Parathyroid adenoma (tissue), 2 donors: ENCODE data around the gene SRGAP3.

Source experiments
- H2AFZ ChIP-seq: fragments of 300-600 bp; sonication (generic); one replicate; pipeline ENCODE4 v1.7.0; 2017; ENCODE audit warnings: antibody characterized with exemption, mild to moderate bottlenecking
- H3K27ac ChIP-seq: fragments of 300-600 bp; sonication (generic); one replicate; pipeline ENCODE4 v1.7.0; 2017
- H3K27me3 ChIP-seq: fragments of 300-600 bp; sonication (generic); one replicate; pipeline ENCODE4 v1.7.0; 2017; ENCODE audit warnings: low read length; ENCODE audit not compliant: control insufficient read depth, insufficient read depth
- H3K36me3 ChIP-seq: fragments of 300-600 bp; sonication (generic); one replicate; pipeline ENCODE4 v1.7.0; 2017; ENCODE audit warnings: low read length; ENCODE audit not compliant: control insufficient read depth, insufficient read depth
- H3K4me1 ChIP-seq: fragments of 300-600 bp; sonication (generic); one replicate; pipeline ENCODE4 v1.7.0; 2017; ENCODE audit warnings: control low read depth
- H3K4me2 ChIP-seq: fragments of 300-600 bp; sonication (generic); one replicate; pipeline ENCODE4 v1.7.0; 2017; ENCODE audit warnings: low read length
- H3K4me3 ChIP-seq: fragments of 300-600 bp; sonication (generic); one replicate; pipeline ENCODE4 v1.7.0; 2017; ENCODE audit warnings: low read depth, low read length
- H3K79me2 ChIP-seq: fragments of 300-600 bp; sonication (generic); one replicate; pipeline ENCODE4 v1.7.0; 2017; ENCODE audit warnings: control low read depth
- H3K9ac ChIP-seq: fragments of 300-600 bp; sonication (generic); one replicate; pipeline ENCODE4 v1.7.0; 2017; ENCODE audit warnings: mild to moderate bottlenecking
- H3K9me3 ChIP-seq: fragments of 300-600 bp; sonication (generic); one replicate; pipeline ENCODE4 v1.7.0; 2017; ENCODE audit warnings: low read length; ENCODE audit not compliant: control insufficient read depth
- CTCF ChIP-seq: fragments of 300-600 bp; sonication (generic); IDR thresholded peaks from one replicate; pipeline ENCODE4 v1.7.0; 2017; ENCODE audit warnings: antibody characterized with exemption, mild to moderate bottlenecking
- donor health status: primary hyperparathyroidism.

SRGAP3 gene

DNA sequence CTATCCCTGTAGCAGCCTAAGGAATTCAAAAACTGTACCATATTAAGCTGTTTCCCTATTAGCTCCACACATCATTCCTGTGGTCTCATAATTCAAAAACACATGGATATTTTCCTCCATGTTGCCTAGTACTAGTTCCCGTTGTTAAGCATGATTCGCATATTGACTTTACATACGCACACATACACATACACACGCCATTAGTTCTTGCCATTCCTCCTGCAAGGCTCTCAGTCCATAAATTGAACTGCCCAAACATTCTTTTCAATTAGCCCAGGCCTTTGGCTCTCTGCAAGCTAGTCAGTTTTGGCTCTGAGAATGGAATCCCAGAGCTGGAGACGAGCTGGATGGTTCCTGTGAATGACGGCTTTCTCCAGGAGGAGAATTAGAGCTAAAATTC, 229.0 kb downstream of the SRGAP3 start:
- Histone ChIP-seq H3K27ac (no peak overlapping the region), H3K27me3 (no peaks in the 10 kb centered on the region), H3K4me3 (no peak overlapping the region), H3K36me3 (no peaks in the 10 kb centered on the region), H3K4me2 (no peak overlapping the region), H2AFZ (no peak overlapping the region), H3K4me1 (no peaks in the 10 kb centered on the region), H3K9me3 (no peaks in the 10 kb centered on the region), H3K79me2 (no peaks in the 10 kb centered on the region), H3K9ac (no peak overlapping the region)
- TF ChIP-seq CTCF: no peak

- no peaks in the 10 kb centered on the region for H3K27me3 ChIP-seq
- no peak overlapping the region for H3K9ac ChIP-seq
- no peaks in the 10 kb centered on the region for H3K4me1 ChIP-seq
- no peaks in the 10 kb centered on the region for H3K79me2 ChIP-seq
- TF ChIP-seq CTCF: no peak
- H3K4me2 ChIP-seq: no peak overlapping the region
- H3K36me3 ChIP-seq: no peaks in the 10 kb centered on the region
- H3K9me3 ChIP-seq: no peaks in the 10 kb centered on the region
- no peak overlapping the region for H3K27ac ChIP-seq
- no peak overlapping the region for H3K4me3 ChIP-seq
- H2AFZ ChIP-seq: no peak overlapping the region
These were observed 230.0 kb downstream of the SRGAP3 start for GRCh38 chr3:9019259-9019961.

- Histone ChIP-seq H3K9me3 (no peaks in the 10 kb centered on the region), H3K4me2 (no peak overlapping the region), H3K36me3 (no peaks in the 10 kb centered on the region), H2AFZ (no peak overlapping the region), H3K79me2 (no peaks in the 10 kb centered on the region), H3K4me3 (no peak overlapping the region), H3K27me3 (no peaks in the 10 kb centered on the region), H3K4me1 (no peaks in the 10 kb centered on the region), H3K9ac (no peak overlapping the region), H3K27ac (no peak overlapping the region)
- no peak for TF ChIP-seq CTCF
These were observed 234.2 kb downstream of the SRGAP3 start for GRCh38 chr3:9015250-9015649.

DNA sequence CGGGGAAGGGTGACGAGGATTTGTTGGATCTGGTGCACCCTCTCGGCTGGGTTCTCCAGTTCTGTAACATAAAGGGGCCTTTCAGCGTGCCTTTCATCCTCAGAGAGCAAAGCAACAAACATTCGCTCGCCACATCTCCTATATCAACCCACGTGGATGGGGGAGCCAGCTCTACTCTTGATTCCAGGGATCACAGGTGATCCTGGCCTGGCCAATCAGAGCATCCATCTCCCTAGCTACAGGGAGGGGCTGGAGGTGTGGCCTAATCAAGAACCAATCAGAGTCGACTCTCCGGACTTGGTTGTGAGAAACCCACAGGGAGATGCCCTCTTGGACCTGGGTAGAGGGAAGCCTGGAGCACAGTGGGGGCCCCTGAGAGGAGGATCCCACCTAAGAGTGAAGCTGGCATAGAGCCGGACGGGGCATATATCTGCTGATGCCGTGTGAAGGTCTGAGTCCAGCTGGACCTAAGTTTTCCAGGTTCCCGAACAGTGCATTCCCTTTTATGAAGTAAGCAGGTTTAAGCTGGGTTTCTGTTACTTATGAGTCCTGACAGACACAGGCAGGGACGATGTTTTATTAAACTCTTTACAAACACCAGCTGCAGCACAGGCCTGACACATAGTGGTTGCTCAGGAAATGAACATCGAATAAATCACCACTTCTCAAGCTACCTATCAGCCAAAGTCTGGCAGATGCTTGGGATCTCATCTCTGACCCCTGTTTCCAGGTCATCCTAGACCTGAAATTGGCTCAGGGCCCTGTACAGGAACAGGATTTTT, 235.5 kb downstream of the SRGAP3 start:
- no peaks in the 10 kb centered on the region for H3K79me2 ChIP-seq
- H3K27me3 ChIP-seq: no peaks in the 10 kb centered on the region
- H2AFZ ChIP-seq: no peak overlapping the region
- no peaks in the 10 kb centered on the region for H3K9me3 ChIP-seq
- no peaks in the 10 kb centered on the region for H3K4me1 ChIP-seq
- H3K9ac ChIP-seq: no peak overlapping the region
- TF ChIP-seq CTCF: no peak
- no peak overlapping the region for H3K27ac ChIP-seq
- no peak overlapping the region for H3K4me2 ChIP-seq
- H3K4me3 ChIP-seq: no peak overlapping the region
- H3K36me3 ChIP-seq: no peaks in the 10 kb centered on the region
